HEK293 (cell line): ENCODE measurements around the gene ANKRD40.

ENCODE experiments used
- CTCF ChIA-PET: fragments of 350-600 bp; formaldehyde crosslinking; extraction: SDS; loops from one replicate; lab custom pipeline; 2021; ENCODE audit warnings: antibody characterized with exemption; lab: Yijun Ruan, JAX
- POLR2A ChIA-PET: fragments of 300-600 bp; formaldehyde crosslinking; extraction: SDS; loops from one replicate; lab custom pipeline; 2020; ENCODE audit warnings: antibody characterized with exemption, inconsistent platforms; lab: Yijun Ruan, JAX
- H3K27ac ChIP-seq: fragments of 200-500 bp; sonication (Bioruptor generic); 2 replicates; pipeline ENCODE4 v1.5.1; 2014; ENCODE audit warnings: low read depth, low read length, control low read depth, inconsistent platforms; ENCODE audit errors: extremely low read depth
- H3K36me3 ChIP-seq, 2 experiments: fragments of 200-500 bp in 1 of 2; sonication (Bioruptor generic) in 1 of 2; 1 replicate in 1 of 2; 2 replicates in 1 of 2; pipeline ENCODE4 v1.5.1; 2014 to 2017; ENCODE audit warnings: inconsistent platforms in 2 of 2, low read length in 2 of 2; ENCODE audit not compliant: control insufficient read depth in 2 of 2, insufficient read depth in 1 of 2
- H3K4me1 ChIP-seq: fragments of 200-500 bp; sonication (Bioruptor generic); 2 replicates; pipeline ENCODE4 v1.5.1; 2014; ENCODE audit warnings: mild to moderate bottlenecking, low read length, inconsistent platforms; ENCODE audit not compliant: control insufficient read depth, insufficient read depth
- H3K4me3 ChIP-seq: 2 replicates; pipeline ENCODE4 v1.5.1; 2011; ENCODE audit warnings: low read depth, mild to moderate bottlenecking, control low read depth, low read length, moderate library complexity
- H3K9me3 ChIP-seq: fragments of 200-500 bp; sonication (Bioruptor generic); 2 replicates; pipeline ENCODE4 v1.5.1; 2014; ENCODE audit warnings: low read depth, low read length, inconsistent platforms; ENCODE audit not compliant: control insufficient read depth, insufficient read depth
- IKZF3 ChIP-seq: fragments of 450-650 bp; IDR thresholded peaks from 2 replicates; pipeline ENCODE4 v1.5.0; 2018; ENCODE audit warnings: missing biosample characterization, mild to moderate bottlenecking, missing genetic modification characterization, moderate library complexity
- KLF7 ChIP-seq: fragments of 450-650 bp; formaldehyde crosslinking; IDR thresholded peaks from 2 replicates; pipeline ENCODE4 v1.5.1; 2016; ENCODE audit warnings: missing biosample characterization, missing genetic modification characterization, borderline replicate concordance
- SP7 ChIP-seq: fragments of 450-650 bp; formaldehyde crosslinking; IDR thresholded peaks from 2 replicates; pipeline ENCODE4 v1.5.1; 2016; ENCODE audit warnings: missing biosample characterization, missing genetic modification characterization
- ZBTB20 ChIP-seq: fragments of 450-650 bp; formaldehyde crosslinking; IDR thresholded peaks from 2 replicates; pipeline ENCODE4 v1.5.1; 2016; ENCODE audit warnings: missing biosample characterization, missing genetic modification characterization
- ZNF214 ChIP-seq: fragments of 450-650 bp; formaldehyde crosslinking; IDR thresholded peaks from 2 replicates; pipeline ENCODE4 v1.5.1; 2017; ENCODE audit warnings: missing biosample characterization, mild to moderate bottlenecking, missing genetic modification characterization, borderline replicate concordance
- ZNF335 ChIP-seq: fragments of 450-650 bp; formaldehyde crosslinking; conservative IDR thresholded peaks from 2 replicates; pipeline ENCODE4 v1.5.1; 2016; ENCODE audit warnings: missing biosample characterization, missing genetic modification characterization
- ZNF548 ChIP-seq: fragments of 450-650 bp; formaldehyde crosslinking; IDR thresholded peaks from 2 replicates; pipeline ENCODE4 v1.5.1; 2016; ENCODE audit warnings: missing biosample characterization, missing genetic modification characterization
- ZNF571 ChIP-seq: fragments of 450-650 bp; formaldehyde crosslinking; IDR thresholded peaks from 2 replicates; pipeline ENCODE4 v1.5.0; 2017; ENCODE audit warnings: missing biosample characterization, missing genetic modification characterization
- ZNF585B ChIP-seq: fragments of 450-650 bp; formaldehyde crosslinking; IDR thresholded peaks from 2 replicates; pipeline ENCODE4 v1.5.1; 2016; ENCODE audit warnings: missing biosample characterization, missing genetic modification characterization
- ZNF654 ChIP-seq: fragments of 450-650 bp; formaldehyde crosslinking; IDR thresholded peaks from 2 replicates; pipeline ENCODE4 v1.5.1; 2016; ENCODE audit warnings: low read depth, missing biosample characterization, missing genetic modification characterization
- ZNF677 ChIP-seq: fragments of 450-650 bp; IDR thresholded peaks from 2 replicates; pipeline ENCODE4 v1.5.0; 2018; ENCODE audit warnings: missing biosample characterization, mild to moderate bottlenecking, missing genetic modification characterization, moderate library complexity
- ZNF776 ChIP-seq: fragments of 450-650 bp; formaldehyde crosslinking; IDR thresholded peaks from 2 replicates; pipeline ENCODE4 v1.5.0; 2017; ENCODE audit warnings: missing biosample characterization, missing genetic modification characterization, borderline replicate concordance
- TF ChIP-seq, protein P1 (sequence below): fragments of 450-650 bp; formaldehyde crosslinking; IDR thresholded peaks from 2 replicates; pipeline ENCODE4 v1.5.1; 2016; ENCODE audit warnings: missing biosample characterization, missing genetic modification characterization
- TF ChIP-seq, protein P2 (sequence below): fragments of 450-650 bp; formaldehyde crosslinking; IDR thresholded peaks from 2 replicates; pipeline ENCODE4 v1.5.1; 2017; ENCODE audit warnings: missing biosample characterization, missing genetic modification characterization
- TF ChIP-seq, protein P3 (sequence below): IDR thresholded peaks from 2 replicates; pipeline ENCODE4 v1.6.1; 2011; ENCODE audit warnings: mild to moderate bottlenecking, low read depth, low read length, borderline replicate concordance
- TF ChIP-seq, protein P4 (sequence below): fragments of 450-650 bp; formaldehyde crosslinking; IDR thresholded peaks from 2 replicates; pipeline ENCODE4 v1.5.1; 2016; ENCODE audit warnings: missing biosample characterization, missing genetic modification characterization
- TF ChIP-seq, protein P5 (sequence below): fragments of 450-650 bp; formaldehyde crosslinking; IDR thresholded peaks from 2 replicates; pipeline ENCODE4 v1.5.1; 2016; ENCODE audit warnings: missing biosample characterization, missing genetic modification characterization, borderline replicate concordance
- TF ChIP-seq, protein P6 (sequence below): fragments of 450-650 bp; formaldehyde crosslinking; IDR thresholded peaks from 2 replicates; pipeline ENCODE4 v1.5.1; 2016; ENCODE audit warnings: missing biosample characterization, missing genetic modification characterization

The ANKRD40 gene

DNA sequence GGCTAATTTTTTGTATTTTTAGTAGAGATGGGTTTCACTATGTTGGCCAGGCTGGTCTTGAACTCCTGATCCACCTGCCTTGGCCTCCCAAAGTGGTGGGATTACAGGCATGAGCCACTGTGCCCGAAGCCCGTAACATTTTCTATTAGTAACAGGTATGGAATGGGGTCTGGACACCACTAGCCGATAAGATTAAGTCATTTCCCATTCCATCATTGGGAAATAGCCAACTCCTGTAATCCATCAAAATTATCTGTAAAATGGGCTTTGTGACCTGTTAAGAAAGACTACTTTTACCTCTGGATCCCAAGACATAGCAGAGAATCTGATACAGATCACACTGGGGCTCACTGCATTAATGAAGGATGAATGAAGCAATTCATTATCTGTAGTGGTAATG is 7.8 kb upstream of the ANKRD40 start:
- POLR2A ChIA-PET, result interaction anchor here (0.7 kb wide), 1 partner anchor 174 kb away, joined by 3 read pairs; no protein-coding TSS in a partner anchor
- TF ChIP-seq, protein P1, sequence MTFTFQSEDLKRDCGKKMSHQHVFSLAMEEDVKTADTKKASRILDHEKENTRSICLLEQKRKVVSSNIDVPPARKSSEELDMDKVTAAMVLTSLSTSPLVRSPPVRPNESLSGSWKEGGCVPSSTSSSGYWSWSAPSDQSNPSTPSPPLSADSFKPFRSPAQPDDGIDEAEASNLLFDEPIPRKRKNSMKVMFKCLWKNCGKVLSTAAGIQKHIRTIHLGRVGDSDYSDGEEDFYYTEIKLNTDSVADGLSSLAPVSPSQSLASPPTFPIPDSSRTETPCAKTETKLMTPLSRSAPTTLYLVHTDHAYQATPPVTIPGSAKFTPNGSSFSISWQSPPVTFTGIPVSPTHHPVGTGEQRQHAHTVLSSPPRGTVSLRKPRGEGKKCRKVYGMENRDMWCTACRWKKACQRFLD (tag by site-specific recombination), result no peak
- TF ChIP-seq, protein P2, sequence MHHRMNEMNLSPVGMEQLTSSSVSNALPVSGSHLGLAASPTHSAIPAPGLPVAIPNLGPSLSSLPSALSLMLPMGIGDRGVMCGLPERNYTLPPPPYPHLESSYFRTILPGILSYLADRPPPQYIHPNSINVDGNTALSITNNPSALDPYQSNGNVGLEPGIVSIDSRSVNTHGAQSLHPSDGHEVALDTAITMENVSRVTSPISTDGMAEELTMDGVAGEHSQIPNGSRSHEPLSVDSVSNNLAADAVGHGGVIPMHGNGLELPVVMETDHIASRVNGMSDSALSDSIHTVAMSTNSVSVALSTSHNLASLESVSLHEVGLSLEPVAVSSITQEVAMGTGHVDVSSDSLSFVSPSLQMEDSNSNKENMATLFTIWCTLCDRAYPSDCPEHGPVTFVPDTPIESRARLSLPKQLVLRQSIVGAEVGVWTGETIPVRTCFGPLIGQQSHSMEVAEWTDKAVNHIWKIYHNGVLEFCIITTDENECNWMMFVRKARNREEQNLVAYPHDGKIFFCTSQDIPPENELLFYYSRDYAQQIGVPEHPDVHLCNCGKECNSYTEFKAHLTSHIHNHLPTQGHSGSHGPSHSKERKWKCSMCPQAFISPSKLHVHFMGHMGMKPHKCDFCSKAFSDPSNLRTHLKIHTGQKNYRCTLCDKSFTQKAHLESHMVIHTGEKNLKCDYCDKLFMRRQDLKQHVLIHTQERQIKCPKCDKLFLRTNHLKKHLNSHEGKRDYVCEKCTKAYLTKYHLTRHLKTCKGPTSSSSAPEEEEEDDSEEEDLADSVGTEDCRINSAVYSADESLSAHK (tag by site-specific recombination), result no peak
- TF ChIP-seq ZNF214 (tag by site-specific recombination), result no peak
- TF ChIP-seq ZNF335 (tag by site-specific recombination), result no peak
- no peak for TF ChIP-seq SP7 (tag by site-specific recombination)
- TF ChIP-seq, protein P3, sequence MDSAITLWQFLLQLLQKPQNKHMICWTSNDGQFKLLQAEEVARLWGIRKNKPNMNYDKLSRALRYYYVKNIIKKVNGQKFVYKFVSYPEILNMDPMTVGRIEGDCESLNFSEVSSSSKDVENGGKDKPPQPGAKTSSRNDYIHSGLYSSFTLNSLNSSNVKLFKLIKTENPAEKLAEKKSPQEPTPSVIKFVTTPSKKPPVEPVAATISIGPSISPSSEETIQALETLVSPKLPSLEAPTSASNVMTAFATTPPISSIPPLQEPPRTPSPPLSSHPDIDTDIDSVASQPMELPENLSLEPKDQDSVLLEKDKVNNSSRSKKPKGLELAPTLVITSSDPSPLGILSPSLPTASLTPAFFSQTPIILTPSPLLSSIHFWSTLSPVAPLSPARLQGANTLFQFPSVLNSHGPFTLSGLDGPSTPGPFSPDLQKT, result no peak
- TF ChIP-seq ZNF776 (tag by site-specific recombination), result no peak
- TF ChIP-seq, protein P4, sequence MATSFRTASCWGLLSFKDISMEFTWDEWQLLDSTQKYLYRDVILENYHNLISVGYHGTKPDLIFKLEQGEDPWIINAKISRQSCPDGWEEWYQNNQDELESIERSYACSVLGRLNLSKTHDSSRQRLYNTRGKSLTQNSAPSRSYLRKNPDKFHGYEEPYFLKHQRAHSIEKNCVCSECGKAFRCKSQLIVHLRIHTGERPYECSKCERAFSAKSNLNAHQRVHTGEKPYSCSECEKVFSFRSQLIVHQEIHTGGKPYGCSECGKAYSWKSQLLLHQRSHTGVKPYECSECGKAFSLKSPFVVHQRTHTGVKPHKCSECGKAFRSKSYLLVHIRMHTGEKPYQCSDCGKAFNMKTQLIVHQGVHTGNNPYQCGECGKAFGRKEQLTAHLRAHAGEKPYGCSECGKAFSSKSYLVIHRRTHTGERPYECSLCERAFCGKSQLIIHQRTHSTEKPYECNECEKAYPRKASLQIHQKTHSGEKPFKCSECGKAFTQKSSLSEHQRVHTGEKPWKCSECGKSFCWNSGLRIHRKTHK (tag by site-specific recombination), result no peak
- no peak for TF ChIP-seq KLF7 (tag by site-specific recombination)
- TF ChIP-seq, protein P5, sequence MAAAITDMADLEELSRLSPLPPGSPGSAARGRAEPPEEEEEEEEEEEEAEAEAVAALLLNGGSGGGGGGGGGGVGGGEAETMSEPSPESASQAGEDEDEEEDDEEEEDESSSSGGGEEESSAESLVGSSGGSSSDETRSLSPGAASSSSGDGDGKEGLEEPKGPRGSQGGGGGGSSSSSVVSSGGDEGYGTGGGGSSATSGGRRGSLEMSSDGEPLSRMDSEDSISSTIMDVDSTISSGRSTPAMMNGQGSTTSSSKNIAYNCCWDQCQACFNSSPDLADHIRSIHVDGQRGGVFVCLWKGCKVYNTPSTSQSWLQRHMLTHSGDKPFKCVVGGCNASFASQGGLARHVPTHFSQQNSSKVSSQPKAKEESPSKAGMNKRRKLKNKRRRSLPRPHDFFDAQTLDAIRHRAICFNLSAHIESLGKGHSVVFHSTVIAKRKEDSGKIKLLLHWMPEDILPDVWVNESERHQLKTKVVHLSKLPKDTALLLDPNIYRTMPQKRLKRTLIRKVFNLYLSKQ (tag by site-specific recombination), result no peak
- no peak for TF ChIP-seq ZNF585B (tag by site-specific recombination)
- TF ChIP-seq ZNF548, result no peak
- no peak for TF ChIP-seq IKZF3 (tag by site-specific recombination)
- TF ChIP-seq, protein P6, sequence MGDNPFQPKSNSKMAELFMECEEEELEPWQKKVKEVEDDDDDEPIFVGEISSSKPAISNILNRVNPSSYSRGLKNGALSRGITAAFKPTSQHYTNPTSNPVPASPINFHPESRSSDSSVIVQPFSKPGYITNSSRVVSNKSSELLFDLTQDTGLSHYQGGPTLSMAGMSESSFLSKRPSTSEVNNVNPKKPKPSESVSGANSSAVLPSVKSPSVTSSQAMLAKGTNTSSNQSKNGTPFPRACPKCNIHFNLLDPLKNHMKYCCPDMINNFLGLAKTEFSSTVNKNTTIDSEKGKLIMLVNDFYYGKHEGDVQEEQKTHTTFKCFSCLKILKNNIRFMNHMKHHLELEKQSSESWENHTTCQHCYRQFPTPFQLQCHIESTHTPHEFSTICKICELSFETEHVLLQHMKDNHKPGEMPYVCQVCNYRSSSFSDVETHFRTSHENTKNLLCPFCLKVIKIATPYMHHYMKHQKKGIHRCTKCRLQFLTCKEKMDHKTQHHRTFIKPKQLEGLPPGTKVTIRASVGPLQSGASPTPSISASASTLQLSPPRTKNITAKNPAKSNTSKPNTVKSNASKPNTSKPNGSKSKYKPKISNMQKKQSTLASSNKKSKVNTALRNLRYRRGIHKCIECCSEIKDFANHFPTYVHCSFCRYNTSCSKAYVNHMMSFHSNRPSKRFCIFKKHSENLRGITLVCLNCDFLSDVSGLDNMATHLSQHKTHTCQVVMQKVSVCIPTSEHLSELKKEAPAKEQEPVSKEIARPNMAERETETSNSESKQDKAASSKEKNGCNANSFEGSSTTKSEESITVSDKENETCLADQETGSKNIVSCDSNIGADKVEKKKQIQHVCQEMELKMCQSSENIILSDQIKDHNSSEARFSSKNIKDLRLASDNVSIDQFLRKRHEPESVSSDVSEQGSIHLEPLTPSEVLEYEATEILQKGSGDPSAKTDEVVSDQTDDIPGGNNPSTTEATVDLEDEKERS (tag by site-specific recombination), result no peak
- no peak for TF ChIP-seq ZNF571 (tag by site-specific recombination)
- TF ChIP-seq ZBTB20 (tag by site-specific recombination), result no peak
- no peak for TF ChIP-seq ZNF654 (tag by site-specific recombination)
- TF ChIP-seq ZNF677 (tag by site-specific recombination), result no peak
- TF ChIP-seq, all 188 proteins: peak for 0
- H3K36me3 ChIP-seq, result no peaks in the 10 kb centered on the region
- H3K9me3 ChIP-seq, result no peaks in the 10 kb centered on the region
- no peaks in the 10 kb centered on the region for H3K4me1 ChIP-seq
- CTCF ChIA-PET, result no interaction called here
- H3K27ac ChIP-seq, result no peak overlapping the region
- H3K4me3 ChIP-seq, result no peak overlapping the region
